T-cell (primary cell): ENCODE results near the gene GAB4. TPM values are rescaled to one million over a fixed set of nuclear protein-coding genes. Genes with fewer than 3 reads are reported as not detected.

ENCODE experiments used
- ATAC-seq, 4 experiments: fragments of 200-7000 bp in 3 of 4; fragments of 150-1000 bp in 1 of 4; cut with Tn5 transposase; replicated peaks in 1 of 4; 1 replicate in 3 of 4; 2 replicates in 1 of 4; pipeline ENCODE4 v1.10.0; 2021; ENCODE audit warnings: moderate library complexity in 3 of 4, mild to moderate bottlenecking in 2 of 4, moderate number of reproducible peaks in 1 of 4
- CTCF ChIA-PET, 2 donors: fragments of 300-600 bp; sonication (Branson Sonifier 250); formaldehyde crosslinking; loops; one replicate each; lab custom pipeline; 2022; ENCODE audit warnings: antibody characterized with exemption in 2 of 2; lab: Charles Lee
- POLR2A ChIA-PET, 2 donors: fragments of 300-600 bp; sonication (Branson Sonifier 250); formaldehyde crosslinking; loops; one replicate each; lab custom pipeline; 2022; ENCODE audit warnings: antibody characterized with exemption in 2 of 2; lab: Charles Lee
- DNase-seq, 35 experiments: peaks; one replicate each; pipeline versions ENCODE4 v3.0.0 to v3.0.0-alpha.2; 2013 to 2023
- H3K27ac ChIP-seq: one replicate; pipeline ENCODE4 v1.5.1; 2013; ENCODE audit warnings: low read length
- H3K27me3 ChIP-seq, 2 experiments: replicated peaks in 1 of 2; 1 replicate in 1 of 2; 2 replicates in 1 of 2; pipeline versions ENCODE4 v1.6.1 to v1.7.0; 2013; ENCODE audit warnings: low read length in 1 of 2, mixed read lengths in 1 of 2; ENCODE audit not compliant: control insufficient read depth in 2 of 2, insufficient read depth in 2 of 2; ENCODE audit errors: extremely low read depth in 1 of 2
- H3K36me3 ChIP-seq, 2 donors: 1 replicate in 1 of 2; 2 replicates in 1 of 2; pipeline versions ENCODE4 v1.6.1 to v1.7.0; 2013; ENCODE audit warnings: low read length in 1 of 2; ENCODE audit not compliant: control insufficient read depth in 2 of 2, insufficient read depth in 1 of 2; ENCODE audit errors: extremely low read depth in 1 of 2
- H3K4me1 ChIP-seq, 2 experiments: 1 replicate in 1 of 2; 2 replicates in 1 of 2; pipeline versions ENCODE4 v1.6.1 to v1.7.0; 2013; ENCODE audit warnings: low read length in 2 of 2, mixed read lengths in 1 of 2; ENCODE audit not compliant: insufficient read depth in 2 of 2, control insufficient read depth in 1 of 2; ENCODE audit errors: extremely low read depth in 1 of 2
- H3K4me3 ChIP-seq, 2 donors: 1 replicate in 1 of 2; 2 replicates in 1 of 2; pipeline versions ENCODE4 v1.5.1 to v1.7.0; 2013; ENCODE audit warnings: mild to moderate bottlenecking in 2 of 2, low read length in 1 of 2, moderate library complexity in 1 of 2; ENCODE audit not compliant: control insufficient read depth in 1 of 2; ENCODE audit errors: extremely low read depth in 1 of 2
- H3K9me3 ChIP-seq: 2 replicates; pipeline ENCODE4 v1.7.0; 2013
- H3K27ac Mint-ChIP-seq, 2 donors: one replicate each; pipeline ENCODE4 v1.8.0; 2020 to 2021; ENCODE audit warnings: mild to moderate bottlenecking in 2 of 2, mixed read lengths in 2 of 2
- H3K27me3 Mint-ChIP-seq, 2 donors: one replicate each; pipeline ENCODE4 v1.8.0; 2021 to 2022; ENCODE audit warnings: mixed read lengths in 2 of 2
- H3K36me3 Mint-ChIP-seq: one replicate; pipeline ENCODE4 v1.8.0; 2021; ENCODE audit warnings: mixed read lengths
- H3K4me1 Mint-ChIP-seq, 3 donors: one replicate each; pipeline ENCODE4 v1.8.0; 2020 to 2022; ENCODE audit warnings: mixed read lengths in 3 of 3, mild to moderate bottlenecking in 1 of 3
- H3K4me3 Mint-ChIP-seq, 3 donors: one replicate each; pipeline ENCODE4 v1.8.0; 2020 to 2022; ENCODE audit warnings: mild to moderate bottlenecking in 3 of 3, mixed read lengths in 3 of 3, moderate library complexity in 3 of 3
- H3K9me3 Mint-ChIP-seq, 3 donors: one replicate each; pipeline ENCODE4 v1.8.0; 2020 to 2022; ENCODE audit warnings: mixed read lengths in 3 of 3
- WGBS: methylation state at CpG from one replicate; pipeline ENCODE4 v1.1.5; 2013; ENCODE audit warnings: missing lambda C conversion rate; ENCODE audit not compliant: insufficient coverage; 5-methylcytosine and 5-hydroxymethylcytosine counted together
- total RNA-seq, 35 experiments: library from RNA in 6 of 35; stranded (reverse) in 6 of 35; fragments of 120-200 nt in 1 of 35; gene quantifications; one replicate each; pipeline versions ENCODE4 v1.2.1 to v1.2.4 and lab custom pipeline; 2013 to 2026

Gene GAB4
- total RNA-seq, 5 donors from 2014 or later (not counting 1 experiment from before 2014, with no cell fraction given), result 0.28 TPM; not detected in 4

DNA sequence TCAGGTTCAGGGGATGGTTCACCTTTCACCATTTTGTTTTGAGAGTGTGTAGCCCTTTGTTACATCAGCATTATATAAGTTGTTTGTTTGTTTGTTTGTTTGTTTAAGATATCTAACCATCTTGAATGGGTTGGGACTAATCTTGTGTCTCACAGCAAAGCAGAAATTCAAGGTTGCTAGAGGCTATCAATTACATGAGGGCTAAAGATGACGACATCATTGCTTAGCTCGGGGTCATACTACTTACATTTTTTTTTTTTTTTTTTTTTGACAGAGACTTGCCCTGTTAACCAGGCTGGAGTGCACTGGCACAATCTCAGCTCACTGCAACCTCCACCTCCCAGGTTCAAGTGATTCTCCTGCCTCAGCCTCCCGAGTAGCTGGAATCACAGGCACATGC is 95.7 kb downstream of the GAB4 start:
- no peaks in the 10 kb centered on the region for H3K36me3 ChIP-seq
- H3K27ac ChIP-seq, result no peak overlapping the region
- no peaks in the 10 kb centered on the region for H3K36me3 Mint-ChIP-seq
- ATAC-seq (no peak), DNase-seq (no peak)
- H3K9me3 Mint-ChIP-seq, result no peaks in the 10 kb centered on the region
- no peaks in the 10 kb centered on the region for H3K4me1 ChIP-seq
- H3K4me3 ChIP-seq, result no peak overlapping the region
- H3K27ac Mint-ChIP-seq, result no peak overlapping the region
- peaks cover 0 to 4% (median under 1%) of the 10 kb centered on the region in 3 donors for H3K4me1 Mint-ChIP-seq
- H3K4me3 Mint-ChIP-seq, result no peak overlapping the region
- ChIA-PET POLR2A (no interaction called here), CTCF (no interaction called here)
- H3K27me3 ChIP-seq, result peaks cover 0 to 10% of the 10 kb centered on the region in 2 experiments
- WGBS, result no CpG with 5 or more reads among the region's 3 CpGs
- H3K27me3 Mint-ChIP-seq, result peaks cover 25 to 42% of the 10 kb centered on the region in 2 donors
- H3K9me3 ChIP-seq, result no peaks in the 10 kb centered on the region

Other genes starting within 250 kb of the GAB4 start
- gene XKR3, start 182.8 kb downstream of the GAB4 start, total RNA-seq, result not detected
- gene IL17RA, start 76.8 kb upstream of the GAB4 start, total RNA-seq, result 10 to 100 TPM; 38.8 to 72.7 (median 61.8) TPM
- gene TMEM121B, start 113.1 kb upstream of the GAB4 start, total RNA-seq, result under 1 TPM in 3 of 5 donors, not detected in 2; 0.13 to 0.19 (median 0.15) TPM
- 10 to 100 TPM; 17.6 to 34.2 (median 30.1) TPM for gene HDHD5, start 151.1 kb upstream of the GAB4 start, total RNA-seq
- 100 to 1,000 TPM in 3 of 5 donors, 10 to 100 TPM in 2; 88.0 to 146 (median 117) TPM for gene ADA2, start 211.2 kb upstream of the GAB4 start, total RNA-seq